Stomach (tissue), 9 donors: Measurements from ENCODE around the gene RND2. TPM values are rescaled to one million over a fixed set of nuclear protein-coding genes. Genes with fewer than 3 reads are reported as not detected.
A peak's percentile ranks its signal among the peaks of the same experiment; 100 is the strongest.
"Not testable (repeated sequence)": the region's sequence is repeated elsewhere in the genome, so short reads cannot be mapped to it uniquely, and the experiment has no call there.

ENCODE experiments used
- DNase-seq, 2 donors: peaks; one replicate each; pipeline versions ENCODE4 v3.0.0 to v3.0.0-alpha.2; 2013 to 2019
- H3K27ac ChIP-seq, 5 donors: fragments of 200-600 bp in 4 of 5; sonication (generic) in 4 of 5; one replicate each; pipeline ENCODE4 v1.5.1; 2013 to 2019; ENCODE audit warnings: mild to moderate bottlenecking in 1 of 5, moderate library complexity in 1 of 5
- H3K27me3 ChIP-seq, 3 donors: fragments of 200-600 bp; sonication (generic); one replicate each; pipeline ENCODE4 v1.5.1; 2017 to 2019; ENCODE audit warnings: mixed run types in 1 of 3
- H3K36me3 ChIP-seq, 4 donors: fragments of 200-600 bp; sonication (generic); 1 replicate in 3 of 4; 2 replicates in 1 of 4; pipeline ENCODE4 v1.5.1; 2016 to 2019
- H3K4me1 ChIP-seq, 4 donors: fragments of 200-600 bp; sonication (generic); one replicate each; pipeline ENCODE4 v1.5.1; 2016 to 2019
- H3K4me3 ChIP-seq, 4 donors: fragments of 200-600 bp; sonication (generic) in 3 of 4; one replicate each; pipeline ENCODE4 v1.5.1; 2016 to 2019; ENCODE audit warnings: mild to moderate bottlenecking in 1 of 4
- H3K9me3 ChIP-seq, 4 donors: fragments of 200-600 bp; sonication (generic); one replicate each; pipeline ENCODE4 v1.5.1; 2016 to 2019
- CTCF ChIP-seq, 7 experiments: fragments of 450-650 bp in 4 of 7; fragments of 200-600 bp in 3 of 7; sonication (generic) in 3 of 7; IDR thresholded peaks; one replicate each; pipeline ENCODE4 v1.5.1; 2016 to 2019; ENCODE audit warnings: antibody characterized with exemption in 7 of 7, control low read depth in 2 of 7, mild to moderate bottlenecking in 1 of 7
- EP300 ChIP-seq: sonication (generic); formaldehyde crosslinking; IDR thresholded peaks from one replicate; pipeline ENCODE4 v1.6.1; 2017; ENCODE audit warnings: antibody characterized with exemption
- POLR2A ChIP-seq, 4 donors: fragments of 450-650 bp; IDR thresholded peaks; one replicate each; pipeline ENCODE4 v1.6.1; 2016; ENCODE audit warnings: antibody characterized with exemption in 4 of 4, control low read depth in 2 of 4, mild to moderate bottlenecking in 1 of 4, moderate library complexity in 1 of 4
- POLR2AphosphoS5 ChIP-seq, 3 donors: sonication (generic); formaldehyde crosslinking; IDR thresholded peaks; one replicate each; pipeline ENCODE4 v1.6.1; 2016; ENCODE audit warnings: antibody characterized with exemption in 3 of 3
- WGBS, 5 donors: extraction: QIAGEN DNeasy Blood & Tissue Kit in 3 of 5; methylation state at CpG; one replicate each; pipeline versions ENCODE4 v1.1.5 to v1.1.7; 2013 to 2018; 5-methylcytosine and 5-hydroxymethylcytosine counted together
- intact Hi-C: fragments of 100-400 bp; cut with DNase I; formaldehyde crosslinking; loops from one replicate; pipeline ENCODE4 v1.15.1; 2023; ENCODE audit warnings: low total_unique reads
- polyA plus RNA-seq, 3 donors: library from polyadenylated mRNA; stranded (reverse); fragments of 200-250 nt; gene quantifications; one replicate each; pipeline ENCODE4 v1.2.3, GENCODE V29; 2013
- total RNA-seq, 5 donors: library from RNA; depleted of rRNA; stranded (reverse); fragments of >200 nt; gene quantifications; one replicate each; pipeline versions ENCODE4 v1.1.0 to v1.2.3, GENCODE V29; 2014 to 2016
- donor health status: healthy with polysubstance abuse.
- donor health status: Bipolar disorder and iron deficiency.
- donor health status: healthy.

RND2 gene
- total and polyA plus RNA-seq, 8 donors, result 0.37 to 5.8 (median 1.2) TPM; not detected in 1

GRCh38 chr17:42997390-42997983 is 27.5 kb upstream of the RND2 start:
- TF ChIP-seq POLR2AphosphoS5 (IDR thresholded peaks at IDR 0.05) (no peak), CTCF (IDR thresholded peaks at IDR 0.05) (no peak), EP300 (no peak), POLR2A (IDR thresholded peaks at IDR 0.05) (no peak)
- Histone ChIP-seq H3K27me3 (no peaks in the 10 kb centered on the region), H3K4me1 (peaks cover 26 to 44% (median 30%) of the 10 kb centered on the region in 4 donors), H3K9me3 (no peaks in the 10 kb centered on the region), H3K27ac (peak overlapping the region; percentile 53 to 95 (median 92)), H3K4me3 (peak overlapping the region; percentile 27 to 80 (median 70)), H3K36me3 (peaks cover 33 to 62% (median 55%) of the 10 kb centered on the region in 4 donors)
- WGBS, 5 donors, result 5 to 13% (median 8%) methylated on average over 5 of the region's 5 CpGs
- DNase-seq, result no peak
- intact Hi-C loops, result no loop called here

- H3K36me3 ChIP-seq, result peaks cover 34 to 62% (median 55%) of the 10 kb centered on the region in 4 donors
- DNase-seq, result peak; percentile 99 to 100
- peaks cover 26 to 47% (median 30%) of the 10 kb centered on the region in 4 donors for H3K4me1 ChIP-seq
- peak within 1 kb of the TSS; percentile 83 to 95 (median 92) for H3K27ac ChIP-seq
- H3K4me3 ChIP-seq, result peak within 1 kb of the TSS; percentile 62 to 80 (median 73)
- H3K9me3 ChIP-seq, result no peaks in the 10 kb centered on the region
- 0 to 1% (median 0%) methylated on average over 40 to 49 of the region's 49 CpGs for WGBS, 5 donors
- peak in 1 of 4 donors; percentile 43 for TF ChIP-seq POLR2A (IDR thresholded peaks at IDR 0.05)
- peak in 6 of 7 experiments; percentile 79 to 98 (median 92) for TF ChIP-seq CTCF (IDR thresholded peaks at IDR 0.05)
- TF ChIP-seq POLR2AphosphoS5 (IDR thresholded peaks at IDR 0.05), result peak; percentile 86 to 99 (median 91)
- no peak for TF ChIP-seq EP300
- intact Hi-C loops, result no loop called here
- no peaks in the 10 kb centered on the region for H3K27me3 ChIP-seq
Observed at GRCh38 chr17:42997984-42998938, 26.8 kb upstream of the RND2 start, which contains the start of gene RPL27. Gene RPL27, plus strand, starts transcription at chr17:42998419. Its CDS starts 332 bp downstream, at chr17:42998751.

GRCh38 chr17:42999003-42999525 is 26.0 kb upstream of the RND2 start:
- Histone ChIP-seq H3K9me3 (no peaks in the 10 kb centered on the region), H3K36me3 (peaks cover 39 to 60% (median 54%) of the 10 kb centered on the region in 4 donors), H3K4me3 (peak overlapping the region; percentile 62 to 80 (median 73)), H3K4me1 (peaks cover 26 to 53% (median 30%) of the 10 kb centered on the region in 4 donors), H3K27me3 (no peaks in the 10 kb centered on the region), H3K27ac (peak overlapping the region; percentile 83 to 95 (median 92))
- TF ChIP-seq EP300 (no peak), POLR2A (IDR thresholded peaks at IDR 0.05) (no peak), CTCF (IDR thresholded peaks at IDR 0.05) (no peak), POLR2AphosphoS5 (IDR thresholded peaks at IDR 0.05) (no peak)
- intact Hi-C loops, result no loop called here
- DNase-seq, result no peak
- WGBS, 5 donors, result 5 to 12% (median 7%) methylated on average over 10 of the region's 10 CpGs

GRCh38 chr17:43000894-43001293 is 24.1 kb upstream of the RND2 start:
- H3K36me3 ChIP-seq, result peaks cover 39 to 56% (median 54%) of the 10 kb centered on the region in 4 donors
- peak overlapping the region in 4 of 5 donors; percentile 33 to 93 (median 60) for H3K27ac ChIP-seq
- DNase-seq, intact Hi-C loops, H3K9me3 ChIP-seq, H3K27me3 ChIP-seq, H3K4me3 ChIP-seq: not testable (repeated sequence)
- H3K4me1 ChIP-seq, result peaks cover 26 to 53% (median 30%) of the 10 kb centered on the region in 4 donors
- WGBS, 5 donors, result 89 to 93% (median 91%) methylated on average over 13 of the region's 13 CpGs
